Muscle layer of colon (tissue), 2 donors: Measurements from ENCODE around the gene RAPGEF2.

Source experiments
- H3K27ac ChIP-seq: one replicate; pipeline ENCODE4 v1.7.0; 2013; ENCODE audit warnings: low read depth, mild to moderate bottlenecking, low read length, moderate library complexity
- H3K27me3 ChIP-seq, 2 donors: one replicate each; pipeline ENCODE4 v1.7.0; 2013; ENCODE audit warnings: low read length in 2 of 2, mild to moderate bottlenecking in 2 of 2; ENCODE audit not compliant: insufficient read depth in 2 of 2, control insufficient read depth in 1 of 2
- H3K36me3 ChIP-seq: one replicate; pipeline ENCODE4 v1.7.0; 2013; ENCODE audit warnings: mild to moderate bottlenecking, low read length; ENCODE audit not compliant: insufficient read depth
- H3K4me1 ChIP-seq: one replicate; pipeline ENCODE4 v1.7.0; 2013; ENCODE audit warnings: mild to moderate bottlenecking, low read length; ENCODE audit not compliant: insufficient read depth
- H3K4me3 ChIP-seq, 2 donors: one replicate each; pipeline ENCODE4 v1.7.0; 2013; ENCODE audit warnings: low read length in 2 of 2, low read depth in 1 of 2, mild to moderate bottlenecking in 1 of 2, moderate library complexity in 1 of 2
- H3K9ac ChIP-seq: one replicate; pipeline ENCODE4 v1.7.0; 2013; ENCODE audit warnings: low read length
- H3K9me3 ChIP-seq: one replicate; pipeline ENCODE4 v1.7.0; 2013; ENCODE audit warnings: mild to moderate bottlenecking, low read length
- donor health status: abdominal sarcoma.
- donor health status: Adenocarcinoma of cecum.

RAPGEF2 gene

DNA sequence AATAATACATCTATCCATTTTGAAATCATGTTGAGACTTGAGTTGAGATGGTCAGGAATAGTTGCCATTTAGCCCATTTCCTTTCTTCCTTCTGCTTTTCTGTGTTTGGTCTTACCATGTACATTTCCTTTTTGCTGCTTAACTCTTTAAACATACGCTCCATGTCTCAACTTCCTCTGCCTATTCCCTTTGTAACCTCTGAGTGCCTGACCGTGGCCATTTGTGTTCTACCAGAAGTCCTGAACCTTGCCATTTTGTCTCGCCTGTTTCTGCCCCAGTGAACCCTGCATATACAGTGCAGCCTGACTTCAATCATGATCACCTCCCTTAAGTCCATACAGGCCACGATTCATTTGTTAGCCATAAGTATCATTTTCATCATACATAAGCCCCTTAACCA lies 169.0 kb downstream of the RAPGEF2 start:
- Histone ChIP-seq H3K4me1 (peaks cover 27% of the 10 kb centered on the region), H3K27ac (no peak overlapping the region), H3K36me3 (no peaks in the 10 kb centered on the region), H3K9ac (no peak overlapping the region), H3K9me3 (no peaks in the 10 kb centered on the region), H3K27me3 (no peaks in the 10 kb centered on the region), H3K4me3 (no peak overlapping the region)

DNA sequence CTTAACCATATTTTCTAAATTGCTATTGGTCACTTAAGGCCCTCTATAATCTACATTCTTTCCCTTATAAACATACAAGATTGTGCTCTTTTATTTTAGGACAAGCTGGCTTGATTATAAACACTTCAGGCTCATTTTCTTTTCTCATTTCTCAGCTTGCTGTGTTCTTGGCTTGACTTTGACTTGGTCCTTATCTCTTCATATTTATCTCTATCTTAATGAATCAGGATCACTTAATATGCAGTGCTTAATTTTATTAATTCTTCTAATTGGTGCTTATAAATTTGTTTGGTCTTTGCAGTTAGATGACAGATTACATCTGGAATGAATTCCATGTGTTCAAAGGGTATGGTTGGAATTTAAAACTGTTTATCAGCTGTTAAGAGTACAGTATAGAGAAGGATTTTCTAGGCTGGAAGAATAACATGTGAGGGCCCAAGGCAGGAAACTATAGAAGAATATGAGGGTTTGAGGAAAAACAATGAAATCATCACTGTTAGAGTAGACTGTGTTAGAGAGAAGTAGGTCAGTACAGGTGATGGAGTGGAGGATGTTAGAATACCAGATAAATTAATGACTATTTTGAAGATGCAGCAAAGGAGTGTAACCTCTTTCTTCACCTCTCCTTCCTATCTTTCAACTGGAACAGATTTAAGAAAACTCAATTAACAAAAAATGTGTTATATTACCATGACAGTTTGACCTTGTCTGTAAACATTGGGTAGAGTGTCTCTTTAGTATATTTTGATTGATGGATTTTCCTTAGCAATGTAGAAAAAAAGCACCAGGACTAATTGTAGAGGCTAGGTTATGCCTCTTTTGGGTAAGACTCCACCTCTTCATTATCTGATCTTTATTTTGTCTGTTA lies 169.6 kb downstream of the RAPGEF2 start:
- Histone ChIP-seq H3K36me3 (no peaks in the 10 kb centered on the region), H3K9ac (no peak overlapping the region), H3K27me3 (no peaks in the 10 kb centered on the region), H3K27ac (no peak overlapping the region), H3K4me1 (peaks cover 20% of the 10 kb centered on the region), H3K4me3 (no peak overlapping the region), H3K9me3 (no peaks in the 10 kb centered on the region)

DNA sequence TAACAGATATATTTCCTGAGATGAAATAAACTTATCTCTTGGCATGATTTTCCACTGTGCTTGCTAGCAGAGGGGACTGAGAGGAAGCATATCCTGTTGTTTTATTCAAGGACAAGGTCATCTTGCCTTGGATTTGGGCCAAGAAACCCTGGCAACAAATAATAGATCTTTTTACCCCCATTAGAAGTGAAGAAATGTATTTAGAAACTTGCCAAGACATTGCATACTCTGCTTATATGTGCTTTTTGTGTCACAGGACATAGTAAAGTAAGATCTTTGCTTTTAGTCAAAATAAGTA lies 170.2 kb downstream of the RAPGEF2 start:
- H3K27ac ChIP-seq = no peak overlapping the region
- no peak overlapping the region for H3K9ac ChIP-seq
- no peak overlapping the region for H3K4me3 ChIP-seq
- H3K36me3 ChIP-seq = no peaks in the 10 kb centered on the region
- H3K27me3 ChIP-seq = no peaks in the 10 kb centered on the region
- H3K4me1 ChIP-seq = peaks cover 17% of the 10 kb centered on the region
- H3K9me3 ChIP-seq = no peaks in the 10 kb centered on the region

DNA sequence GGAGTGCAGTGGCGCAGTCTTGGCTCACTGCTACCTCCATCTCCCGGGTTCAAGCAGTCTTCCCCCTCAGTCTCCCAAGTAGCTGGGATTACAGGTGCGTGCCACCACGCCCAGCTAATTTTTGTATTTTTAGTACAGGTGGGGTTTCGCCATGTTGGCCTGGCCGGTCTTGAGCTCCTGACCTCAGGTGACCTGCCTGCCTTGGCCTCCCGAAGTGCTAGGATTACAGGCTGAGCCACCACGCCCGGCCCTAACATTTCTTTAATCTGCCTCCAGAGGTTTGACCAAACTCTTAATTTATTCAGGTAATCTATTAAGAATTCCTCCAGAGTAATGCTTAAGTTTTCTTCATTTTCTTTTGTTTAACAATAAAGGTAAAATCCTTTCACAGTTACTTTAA lies 171.0 kb downstream of the RAPGEF2 start:
- H3K4me3 ChIP-seq = no peak overlapping the region
- H3K9ac ChIP-seq = no peak overlapping the region
- no peaks in the 10 kb centered on the region for H3K9me3 ChIP-seq
- H3K36me3 ChIP-seq = no peaks in the 10 kb centered on the region
- peaks cover 17% of the 10 kb centered on the region for H3K4me1 ChIP-seq
- H3K27me3 ChIP-seq = no peaks in the 10 kb centered on the region
- H3K27ac ChIP-seq = no peak overlapping the region

DNA sequence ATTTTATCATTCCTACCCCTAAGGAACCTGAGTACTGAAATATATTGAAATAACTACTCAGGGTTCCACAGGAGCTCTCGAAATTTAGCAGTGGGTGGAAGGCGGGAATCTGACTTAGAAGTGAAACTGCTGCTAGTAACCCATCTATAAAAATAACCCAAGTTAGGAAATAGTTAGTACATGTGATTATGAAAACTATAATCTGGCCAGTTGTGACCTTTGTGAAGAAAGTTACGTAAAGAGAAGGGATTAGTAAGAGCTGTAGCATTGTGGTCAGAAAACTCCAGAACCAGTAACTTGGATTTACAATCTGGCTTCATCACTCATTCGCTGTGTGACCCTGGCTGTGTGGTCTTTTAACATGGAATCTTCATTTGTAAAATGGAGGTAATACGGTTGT lies 175.5 kb downstream of the RAPGEF2 start:
- Histone ChIP-seq H3K9ac (no peak overlapping the region), H3K36me3 (no peaks in the 10 kb centered on the region), H3K9me3 (no peaks in the 10 kb centered on the region), H3K4me1 (peaks cover 5% of the 10 kb centered on the region), H3K4me3 (no peak overlapping the region), H3K27me3 (no peaks in the 10 kb centered on the region), H3K27ac (no peak overlapping the region)

DNA sequence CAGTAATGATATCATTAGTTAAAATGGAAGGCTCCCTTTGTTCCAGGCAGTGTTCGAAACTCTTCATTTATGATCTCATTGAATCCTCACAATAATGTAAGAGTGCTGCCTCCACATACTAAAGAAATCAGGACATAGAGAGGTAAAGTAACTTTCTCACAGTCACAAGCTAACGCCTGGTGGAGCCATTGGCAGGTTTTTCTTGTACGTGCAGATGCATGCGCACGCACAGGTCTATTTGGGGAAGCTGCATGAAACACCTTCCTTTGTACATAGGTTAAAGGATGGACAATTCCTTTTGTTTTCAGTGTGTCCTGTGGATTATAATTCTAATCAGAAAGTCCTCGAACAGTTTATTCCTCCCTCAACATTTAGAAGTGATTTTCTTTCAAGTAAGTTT lies 176.2 kb downstream of the RAPGEF2 start:
- Histone ChIP-seq H3K36me3 (no peaks in the 10 kb centered on the region), H3K4me3 (no peak overlapping the region), H3K9ac (no peak overlapping the region), H3K27ac (no peak overlapping the region), H3K4me1 (peaks cover 5% of the 10 kb centered on the region), H3K27me3 (no peaks in the 10 kb centered on the region), H3K9me3 (no peaks in the 10 kb centered on the region)

DNA sequence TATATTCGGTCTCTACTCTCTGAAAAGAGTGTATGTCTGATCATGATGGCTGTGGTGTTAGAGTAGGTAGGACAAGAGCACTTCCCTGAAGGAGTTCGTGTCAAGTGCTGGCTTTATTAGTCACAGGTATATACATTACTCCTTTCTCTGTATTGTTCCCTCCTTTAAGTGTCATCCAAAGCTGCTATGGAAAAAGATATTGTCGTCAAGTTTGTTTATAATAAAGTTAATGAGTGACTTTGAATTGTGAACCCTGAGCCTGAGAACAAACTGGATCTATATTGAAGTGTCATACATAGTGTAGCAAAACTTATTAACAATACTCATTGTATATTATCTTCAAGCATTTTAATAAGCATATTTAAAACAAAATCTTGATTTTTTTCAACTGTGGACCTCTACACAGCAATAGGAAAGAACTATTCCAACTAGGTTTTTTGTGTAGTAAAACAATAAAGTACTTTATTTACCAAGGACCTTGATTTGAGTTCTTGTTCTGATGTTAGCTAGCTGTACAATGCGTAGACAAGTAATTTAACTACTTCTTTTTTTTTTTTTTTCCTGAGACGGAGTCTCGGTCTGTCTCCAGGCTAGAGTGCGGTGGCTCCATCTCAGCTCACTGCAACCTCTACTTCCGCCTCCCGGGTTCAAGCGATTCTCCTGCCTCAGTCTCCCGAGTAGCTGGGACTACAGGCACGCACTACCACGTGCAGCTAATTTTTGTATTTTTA lies 177.7 kb downstream of the RAPGEF2 start:
- H3K27ac ChIP-seq = no peak overlapping the region
- H3K4me3 ChIP-seq = no peak overlapping the region
- H3K9me3 ChIP-seq = no peaks in the 10 kb centered on the region
- H3K36me3 ChIP-seq = no peaks in the 10 kb centered on the region
- peaks cover 5% of the 10 kb centered on the region for H3K4me1 ChIP-seq
- H3K9ac ChIP-seq = no peak overlapping the region
- no peaks in the 10 kb centered on the region for H3K27me3 ChIP-seq

DNA sequence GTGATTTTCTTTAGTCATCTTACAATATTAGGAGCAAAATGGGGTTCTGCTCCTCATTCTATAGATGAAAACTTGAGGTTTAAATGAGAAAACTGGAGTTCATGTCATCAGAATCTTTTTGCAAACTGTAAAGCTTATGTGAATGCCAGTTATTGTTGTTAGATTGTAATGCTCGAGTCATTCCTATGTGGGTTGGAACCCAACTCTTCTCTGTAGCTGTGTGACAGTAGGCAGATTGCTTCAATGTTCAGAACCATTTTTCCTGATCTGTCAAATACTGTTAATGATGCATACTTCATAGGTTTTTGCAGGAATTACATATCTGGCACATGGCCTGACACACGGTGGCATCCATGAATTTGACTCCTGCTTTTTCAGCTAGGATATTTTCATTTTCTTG lies 178.9 kb downstream of the RAPGEF2 start:
- Histone ChIP-seq H3K9me3 (no peaks in the 10 kb centered on the region), H3K27ac (no peak overlapping the region), H3K36me3 (no peaks in the 10 kb centered on the region), H3K4me1 (peaks cover 5% of the 10 kb centered on the region), H3K9ac (no peak overlapping the region), H3K27me3 (no peaks in the 10 kb centered on the region), H3K4me3 (no peak overlapping the region)

DNA sequence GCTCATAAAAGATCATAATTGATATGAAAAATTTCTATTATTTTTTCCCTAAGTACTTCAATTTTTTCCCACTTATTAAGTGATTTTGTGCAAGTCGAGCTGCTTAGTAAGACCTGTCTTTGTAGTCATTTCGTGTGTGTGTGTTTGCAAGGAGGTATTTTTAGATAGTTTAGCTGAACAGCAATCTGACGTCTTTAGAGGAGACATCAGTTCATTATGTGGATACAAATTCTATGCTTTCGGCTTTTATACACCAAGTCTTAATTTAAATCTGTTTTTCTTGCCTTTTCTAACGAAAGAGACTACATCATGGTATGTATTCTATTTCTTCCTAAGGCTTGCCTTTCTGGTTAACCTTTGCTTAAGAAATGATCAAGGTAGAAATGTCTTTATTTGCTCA lies 179.4 kb downstream of the RAPGEF2 start:
- Histone ChIP-seq H3K9ac (no peak overlapping the region), H3K36me3 (no peaks in the 10 kb centered on the region), H3K27me3 (no peaks in the 10 kb centered on the region), H3K9me3 (no peaks in the 10 kb centered on the region), H3K27ac (no peak overlapping the region), H3K4me3 (no peak overlapping the region), H3K4me1 (peaks cover 5% of the 10 kb centered on the region)

DNA sequence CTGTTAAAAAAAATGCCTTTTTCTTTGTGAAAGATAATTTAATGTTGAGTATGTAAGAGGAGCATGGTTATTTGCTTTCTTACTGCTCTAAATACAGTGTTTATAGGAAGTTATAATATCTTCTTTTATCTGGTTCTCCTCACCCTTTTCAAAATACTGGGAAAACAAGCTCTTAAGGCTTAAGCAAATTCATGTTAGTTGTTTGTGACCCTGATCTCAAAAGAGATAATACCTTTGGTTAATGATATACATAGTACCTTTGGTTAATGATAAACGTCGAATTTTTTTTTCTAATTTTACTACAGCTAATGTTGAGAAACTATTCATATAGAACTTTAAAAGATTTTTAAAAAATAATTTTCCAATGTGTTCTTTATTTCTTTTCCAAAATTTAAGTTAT lies 180.1 kb downstream of the RAPGEF2 start:
- H3K9ac ChIP-seq = no peak overlapping the region
- no peaks in the 10 kb centered on the region for H3K9me3 ChIP-seq
- H3K4me3 ChIP-seq = no peak overlapping the region
- peaks cover 5% of the 10 kb centered on the region for H3K4me1 ChIP-seq
- H3K27ac ChIP-seq = no peak overlapping the region
- no peaks in the 10 kb centered on the region for H3K36me3 ChIP-seq
- H3K27me3 ChIP-seq = no peaks in the 10 kb centered on the region

DNA sequence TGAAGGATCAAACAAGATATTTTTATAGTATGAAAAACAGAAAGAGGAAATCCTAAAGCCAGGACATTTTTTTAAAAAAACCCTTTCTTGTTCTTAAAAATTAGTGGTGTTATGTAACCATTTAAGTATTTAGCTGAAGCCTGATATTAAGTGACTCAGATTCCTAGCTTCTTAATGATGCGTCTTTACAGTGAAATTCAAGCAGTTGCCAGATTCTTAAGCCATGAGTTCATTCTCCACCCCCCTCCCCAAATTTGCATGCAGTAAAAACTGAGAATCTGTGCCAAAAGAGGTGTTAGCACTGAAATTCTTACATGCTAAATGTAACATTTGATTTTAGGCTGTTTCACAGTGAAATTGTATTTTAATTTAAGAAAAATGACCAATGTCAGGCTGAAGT lies 180.8 kb downstream of the RAPGEF2 start:
- Histone ChIP-seq H3K27ac (no peak overlapping the region), H3K9ac (no peak overlapping the region), H3K9me3 (no peaks in the 10 kb centered on the region), H3K4me3 (no peak overlapping the region), H3K4me1 (peaks cover 5% of the 10 kb centered on the region), H3K36me3 (no peaks in the 10 kb centered on the region), H3K27me3 (no peaks in the 10 kb centered on the region)

DNA sequence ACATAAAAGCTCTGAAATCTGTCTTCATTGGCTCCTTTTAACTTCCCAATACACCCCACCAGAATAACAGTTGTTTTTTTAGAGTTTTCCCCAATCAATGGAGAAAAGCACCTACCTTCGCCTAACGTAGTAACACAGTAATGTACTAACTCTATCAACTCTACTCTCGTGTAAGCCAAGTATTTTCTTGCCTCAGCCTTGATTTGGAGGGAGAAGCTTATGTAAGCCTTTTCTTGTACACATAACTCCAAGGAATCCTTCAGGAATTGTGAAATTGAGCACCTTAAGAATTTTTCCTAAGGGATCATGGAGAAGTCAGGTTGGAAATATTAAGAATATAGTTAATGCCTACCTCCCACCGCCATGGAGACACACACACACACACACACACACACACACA lies 181.2 kb downstream of the RAPGEF2 start:
- H3K27me3 ChIP-seq = no peaks in the 10 kb centered on the region
- no peak overlapping the region for H3K4me3 ChIP-seq
- peaks cover 5% of the 10 kb centered on the region for H3K4me1 ChIP-seq
- H3K27ac ChIP-seq = no peak overlapping the region
- H3K9me3 ChIP-seq = no peaks in the 10 kb centered on the region
- no peak overlapping the region for H3K9ac ChIP-seq
- H3K36me3 ChIP-seq = no peaks in the 10 kb centered on the region
